Loucy (cell line): ENCODE results near the gene ATP6V1G1.

Experiments
- EZH2phosphoT487 ChIP-seq: fragments of 200-600 bp; IDR thresholded peaks from 2 replicates; pipeline ENCODE4 v1.6.1; 2018; ENCODE audit warnings: antibody characterized with exemption, mild to moderate bottlenecking, moderate library complexity, borderline replicate concordance
- TF ChIP-seq, protein P1 (sequence below): fragments of 200-600 bp; sonication (generic); conservative IDR thresholded peaks from 2 replicates; pipeline ENCODE4 v1.5.1; 2014; ENCODE audit warnings: mild to moderate bottlenecking, antibody characterized with exemption, low read length

DNA sequence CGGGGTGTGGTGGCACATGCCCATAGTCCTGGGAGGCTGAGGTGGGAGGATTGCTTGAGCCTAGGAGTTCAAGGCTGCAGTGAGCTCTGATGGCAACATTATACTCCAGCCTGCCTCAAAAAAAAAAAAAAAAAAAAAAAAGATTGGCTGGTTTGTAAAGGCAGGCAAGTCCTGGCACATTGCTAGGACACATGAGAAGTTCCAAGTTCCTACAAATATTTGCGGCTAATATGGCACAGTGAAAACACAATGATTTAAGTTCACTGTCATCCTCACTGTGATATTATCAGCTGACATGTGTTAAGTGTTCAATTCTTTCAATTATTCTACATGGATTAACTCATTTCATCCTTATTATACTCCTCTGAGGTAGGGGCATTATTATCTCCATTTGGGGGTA, 43.6 kb downstream of the ATP6V1G1 start:
- TF ChIP-seq, protein P1, sequence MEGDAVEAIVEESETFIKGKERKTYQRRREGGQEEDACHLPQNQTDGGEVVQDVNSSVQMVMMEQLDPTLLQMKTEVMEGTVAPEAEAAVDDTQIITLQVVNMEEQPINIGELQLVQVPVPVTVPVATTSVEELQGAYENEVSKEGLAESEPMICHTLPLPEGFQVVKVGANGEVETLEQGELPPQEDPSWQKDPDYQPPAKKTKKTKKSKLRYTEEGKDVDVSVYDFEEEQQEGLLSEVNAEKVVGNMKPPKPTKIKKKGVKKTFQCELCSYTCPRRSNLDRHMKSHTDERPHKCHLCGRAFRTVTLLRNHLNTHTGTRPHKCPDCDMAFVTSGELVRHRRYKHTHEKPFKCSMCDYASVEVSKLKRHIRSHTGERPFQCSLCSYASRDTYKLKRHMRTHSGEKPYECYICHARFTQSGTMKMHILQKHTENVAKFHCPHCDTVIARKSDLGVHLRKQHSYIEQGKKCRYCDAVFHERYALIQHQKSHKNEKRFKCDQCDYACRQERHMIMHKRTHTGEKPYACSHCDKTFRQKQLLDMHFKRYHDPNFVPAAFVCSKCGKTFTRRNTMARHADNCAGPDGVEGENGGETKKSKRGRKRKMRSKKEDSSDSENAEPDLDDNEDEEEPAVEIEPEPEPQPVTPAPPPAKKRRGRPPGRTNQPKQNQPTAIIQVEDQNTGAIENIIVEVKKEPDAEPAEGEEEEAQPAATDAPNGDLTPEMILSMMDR, result no peak
- TF ChIP-seq EZH2phosphoT487, result no peak
